ENCODE measurements around the gene RNF17. TPM values are rescaled to one million over a fixed set of nuclear protein-coding genes. Genes with fewer than 3 reads are reported as not detected.

Gene RNF17
- polyA plus RNA-seq, 1 experiment: not detected

- POLR2A ChIA-PET: no interaction called here
- H3K27me3 ChIP-seq (ENCODE audit: control insufficient read depth, insufficient read depth, low read length): no peaks in the 10 kb centered on the region
- TF ChIP-seq, protein P1, sequence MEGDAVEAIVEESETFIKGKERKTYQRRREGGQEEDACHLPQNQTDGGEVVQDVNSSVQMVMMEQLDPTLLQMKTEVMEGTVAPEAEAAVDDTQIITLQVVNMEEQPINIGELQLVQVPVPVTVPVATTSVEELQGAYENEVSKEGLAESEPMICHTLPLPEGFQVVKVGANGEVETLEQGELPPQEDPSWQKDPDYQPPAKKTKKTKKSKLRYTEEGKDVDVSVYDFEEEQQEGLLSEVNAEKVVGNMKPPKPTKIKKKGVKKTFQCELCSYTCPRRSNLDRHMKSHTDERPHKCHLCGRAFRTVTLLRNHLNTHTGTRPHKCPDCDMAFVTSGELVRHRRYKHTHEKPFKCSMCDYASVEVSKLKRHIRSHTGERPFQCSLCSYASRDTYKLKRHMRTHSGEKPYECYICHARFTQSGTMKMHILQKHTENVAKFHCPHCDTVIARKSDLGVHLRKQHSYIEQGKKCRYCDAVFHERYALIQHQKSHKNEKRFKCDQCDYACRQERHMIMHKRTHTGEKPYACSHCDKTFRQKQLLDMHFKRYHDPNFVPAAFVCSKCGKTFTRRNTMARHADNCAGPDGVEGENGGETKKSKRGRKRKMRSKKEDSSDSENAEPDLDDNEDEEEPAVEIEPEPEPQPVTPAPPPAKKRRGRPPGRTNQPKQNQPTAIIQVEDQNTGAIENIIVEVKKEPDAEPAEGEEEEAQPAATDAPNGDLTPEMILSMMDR (IDR thresholded peaks at IDR 0.05; ENCODE audit: insufficient read depth, low read depth, low read length): no peak
- no peak overlapping the region for H3K4me3 ChIP-seq (ENCODE audit: low read depth, low read length)
- DNase-seq (ENCODE audit: low read depth): no peak
- CTCF ChIA-PET: no interaction called here
- H3K36me3 ChIP-seq (ENCODE audit: control insufficient read depth, insufficient read depth, low read length): no peaks in the 10 kb centered on the region
Observed at GRCh38 chr13:24921003-24921402, 157.0 kb downstream of the RNF17 start.

DNA sequence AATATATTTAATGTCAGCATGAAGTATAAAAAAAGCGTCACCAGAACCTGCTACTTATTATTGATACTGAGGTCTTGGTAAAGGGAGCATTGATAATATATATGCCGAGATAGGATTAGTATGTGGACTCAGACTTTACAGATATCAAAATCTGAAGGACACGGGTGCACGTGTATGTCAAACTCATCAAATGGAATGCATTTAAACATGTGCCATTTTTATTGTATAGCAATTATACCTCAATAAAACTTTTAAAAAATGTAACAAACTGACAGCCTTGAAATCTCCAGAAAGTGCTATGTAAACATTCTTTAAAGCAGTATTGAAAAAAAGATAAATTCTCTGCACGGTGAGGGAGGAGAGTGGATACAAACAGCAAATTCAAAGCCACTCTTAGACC, 157.9 kb downstream of the RNF17 start:
- ChIA-PET POLR2A (no interaction called here), CTCF (interaction anchor here (0.6 kb wide), 1 partner anchor 273 kb away, joined by 3 read pairs; no protein-coding TSS in a partner anchor)
- peaks cover 1% of the 10 kb centered on the region; the same call in 1 of the 2 replicates for H3K27me3 ChIP-seq (ENCODE audit: control insufficient read depth, insufficient read depth, low read length)

GRCh38 chr13:24922387-24922744, 158.4 kb downstream of the RNF17 start:
- peak overlapping the region; percentile 93 for H3K4me3 ChIP-seq (ENCODE audit: low read depth, low read length)
- peaks cover 1% of the 10 kb centered on the region; the same call in 1 of the 2 replicates for H3K27me3 ChIP-seq (ENCODE audit: control insufficient read depth, insufficient read depth, low read length)
- TF ChIP-seq, protein P1 (IDR thresholded peaks at IDR 0.05; ENCODE audit: insufficient read depth, low read depth, low read length): no peak
- no peak for DNase-seq (ENCODE audit: low read depth)
- ChIA-PET CTCF (interaction anchor here (0.6 kb wide), 1 partner anchor 274 kb away, joined by 3 read pairs; no protein-coding TSS in a partner anchor), POLR2A (interaction anchor here (0.6 kb wide), 1 partner anchor 218 kb away, joined by 4 read pairs; no protein-coding TSS in a partner anchor)
- H3K36me3 ChIP-seq (ENCODE audit: control insufficient read depth, insufficient read depth, low read length): no peaks in the 10 kb centered on the region

More for the DNA sequence above, 157.9 kb downstream of the RNF17 start:
- DNase-seq (ENCODE audit: low read depth): no peak
- TF ChIP-seq, protein P1 (IDR thresholded peaks at IDR 0.05; ENCODE audit: insufficient read depth, low read depth, low read length): no peak
- peak overlapping the region; percentile 93 for H3K4me3 ChIP-seq (ENCODE audit: low read depth, low read length)
- H3K36me3 ChIP-seq (ENCODE audit: control insufficient read depth, insufficient read depth, low read length): no peaks in the 10 kb centered on the region

DNA sequence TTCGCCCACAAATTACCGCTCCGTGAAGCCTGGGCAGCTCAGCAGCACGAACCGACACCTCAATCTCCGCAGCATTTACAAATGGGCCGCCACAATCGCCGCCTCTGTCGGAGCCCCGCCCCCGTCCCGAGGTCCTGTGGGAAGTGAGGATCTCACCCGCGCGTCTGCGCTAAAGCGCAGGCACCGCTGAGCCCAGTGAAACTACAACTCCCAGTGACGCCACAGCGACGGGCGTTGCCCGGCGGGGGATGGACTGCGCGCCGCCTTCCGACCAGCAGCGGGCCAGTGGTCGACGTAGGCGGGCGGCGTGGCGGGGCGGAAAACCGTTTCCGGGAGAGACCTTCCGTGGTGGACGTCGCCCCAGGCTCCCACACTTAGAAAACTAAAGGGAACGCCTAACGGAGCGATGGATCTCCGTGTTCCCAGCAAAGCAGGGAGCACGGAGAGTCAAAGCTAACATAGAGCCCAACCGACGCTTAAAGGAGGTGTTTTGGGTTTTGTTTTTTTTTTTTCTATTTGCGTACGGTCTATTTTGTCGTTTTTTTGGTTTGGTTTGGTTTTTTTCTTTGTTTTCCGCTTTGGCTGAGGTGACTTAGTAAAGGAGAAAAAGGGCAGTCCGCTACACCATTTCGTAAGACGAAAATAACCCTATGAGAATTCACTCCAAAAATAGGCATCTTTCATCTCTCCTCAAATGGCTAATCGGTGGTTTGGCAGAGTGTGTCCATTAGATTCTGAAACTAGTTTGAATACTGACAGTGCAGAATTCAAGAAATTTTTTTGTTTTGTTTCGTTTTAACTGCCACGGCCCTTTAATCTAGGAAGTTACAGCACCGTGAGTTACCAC, 159.0 kb downstream of the RNF17 start:
- peak; percentile 92 for DNase-seq (ENCODE audit: low read depth)
- peaks cover 1% of the 10 kb centered on the region for H3K27me3 ChIP-seq (ENCODE audit: control insufficient read depth, insufficient read depth, low read length)
- CTCF ChIA-PET: no interaction called here
- POLR2A ChIA-PET: interaction anchor here (0.6 kb wide), 1 partner anchor 218 kb away, joined by 4 read pairs; no protein-coding TSS in a partner anchor
- no peaks in the 10 kb centered on the region for H3K36me3 ChIP-seq (ENCODE audit: control insufficient read depth, insufficient read depth, low read length)
- TF ChIP-seq, protein P1 (IDR thresholded peaks at IDR 0.05; ENCODE audit: insufficient read depth, low read depth, low read length): 0 out of 2 replicates have a peak, but pooled peaks have one; percentile 11
- peak overlapping the region; percentile 93 for H3K4me3 ChIP-seq (ENCODE audit: low read depth, low read length)
